Neural cell (in vitro differentiated cells): ENCODE measurements around the gene CCDC148. TPM values are rescaled to one million over a fixed set of nuclear protein-coding genes. Genes with fewer than 3 reads are reported as not detected.

ENCODE experiments used
- H2AFZ ChIP-seq: fragments of 200-600, 300-800 bp; sonication (generic), shearing (Covaris generic); 2 replicates; pipeline ENCODE4 v1.6.0; 2014; ENCODE audit warnings: low read depth, mild to moderate bottlenecking, antibody characterized with exemption, low read length, moderate library complexity
- H3F3A ChIP-seq: fragments of 200-600 bp; shearing (Covaris generic); 2 replicates; pipeline ENCODE4 v1.6.1; 2016; ENCODE audit warnings: mild to moderate bottlenecking, moderate library complexity, mixed read lengths, antibody characterized with exemption, low read length; ENCODE audit not compliant: insufficient read depth, poor library complexity, severe bottlenecking
- H3K27ac ChIP-seq: fragments of 200-600, 300-800 bp; sonication (generic), shearing (Covaris generic); 2 replicates; pipeline ENCODE4 v1.5.1; 2014; ENCODE audit warnings: mild to moderate bottlenecking, low read length, moderate library complexity
- H3K27me3 ChIP-seq: fragments of 300-800, 200-600 bp; sonication (generic), shearing (Covaris generic); 2 replicates; pipeline ENCODE4 v1.6.0; 2014; ENCODE audit warnings: mild to moderate bottlenecking, low read depth, low read length, moderate library complexity; ENCODE audit not compliant: insufficient read depth
- H3K36me3 ChIP-seq: fragments of 300-800, 200-600 bp; sonication (generic), shearing (Covaris generic); 2 replicates; pipeline ENCODE4 v1.5.1; 2014; ENCODE audit warnings: mild to moderate bottlenecking, antibody characterized with exemption, low read length, moderate library complexity; ENCODE audit not compliant: insufficient read depth
- H3K4me2 ChIP-seq: fragments of 300-800, 200-600 bp; sonication (generic), shearing (Covaris generic); 2 replicates; pipeline ENCODE4 v1.6.0; 2014; ENCODE audit warnings: mild to moderate bottlenecking, low read length
- H3K4me3 ChIP-seq: fragments of 300-800, 200-600 bp; sonication (generic), shearing (Covaris generic); 2 replicates; pipeline ENCODE4 v1.5.1; 2014; ENCODE audit warnings: mild to moderate bottlenecking, low read length, moderate library complexity
- H3K79me2 ChIP-seq: fragments of 200-600 bp; shearing (Covaris generic); replicated peaks from 2 replicates; pipeline ENCODE4 v1.6.0; 2014; ENCODE audit warnings: mild to moderate bottlenecking, low read length, moderate library complexity; ENCODE audit not compliant: insufficient read depth
- H3K9ac ChIP-seq: fragments of 300-800, 200-600 bp; sonication (generic), shearing (Covaris generic); 2 replicates; pipeline ENCODE4 v1.6.1; 2016; ENCODE audit warnings: mild to moderate bottlenecking, low read length, mixed read lengths
- H3K9me2 ChIP-seq: fragments of 200-600 bp; shearing (Covaris generic); 2 replicates; pipeline ENCODE4 v1.6.1; 2016; ENCODE audit warnings: mild to moderate bottlenecking, low read length, mixed read lengths; ENCODE audit not compliant: insufficient read depth
- H3K9me3 ChIP-seq: fragments of 200-600, 300-800 bp; sonication (generic), shearing (Covaris generic); 2 replicates; pipeline ENCODE4 v1.6.1; 2016; ENCODE audit warnings: mild to moderate bottlenecking, mixed run types, low read length, moderate library complexity, mixed read lengths
- H4K20me1 ChIP-seq: fragments of 200-600 bp; shearing (Covaris generic); 2 replicates; pipeline ENCODE4 v1.6.1; 2016; ENCODE audit warnings: mild to moderate bottlenecking, mixed run types; ENCODE audit not compliant: insufficient read depth
- EP300 ChIP-seq: fragments of 450-650 bp; conservative IDR thresholded peaks from 2 replicates; pipeline ENCODE4 v1.6.1; 2014; ENCODE audit warnings: antibody characterized with exemption, mild to moderate bottlenecking, moderate library complexity; ENCODE audit not compliant: poor library complexity, severe bottlenecking
- EZH2 ChIP-seq: fragments of 200-600, 300-800 bp; shearing (Covaris generic), sonication (generic); IDR thresholded peaks from 2 replicates; pipeline ENCODE4 v1.6.1; 2014; ENCODE audit warnings: antibody characterized with exemption, low read length, borderline replicate concordance, mild to moderate bottlenecking; ENCODE audit not compliant: insufficient read depth, poor library complexity, severe bottlenecking
- MXI1 ChIP-seq: fragments of 450-650 bp; conservative IDR thresholded peaks from 2 replicates; pipeline ENCODE4 v1.6.1; 2014; ENCODE audit warnings: antibody characterized with exemption, mild to moderate bottlenecking; ENCODE audit not compliant: poor library complexity, severe bottlenecking
- POLR2AphosphoS5 ChIP-seq: IDR thresholded peaks from 2 replicates; pipeline ENCODE4 v1.6.1; 2012
- RAD21 ChIP-seq: fragments of 450-650 bp; conservative IDR thresholded peaks from 2 replicates; pipeline ENCODE4 v1.6.1; 2014; ENCODE audit warnings: antibody characterized with exemption, mild to moderate bottlenecking, moderate library complexity
- SMC3 ChIP-seq: fragments of 450-650 bp; conservative IDR thresholded peaks from 2 replicates; pipeline ENCODE4 v1.6.1; 2014; ENCODE audit warnings: antibody characterized with exemption, mild to moderate bottlenecking, moderate library complexity; ENCODE audit not compliant: poor library complexity
- TAF1 ChIP-seq: IDR thresholded peaks from 2 replicates; pipeline ENCODE4 v1.6.1; 2012; ENCODE audit warnings: low read depth
- polyA plus RNA-seq: library from polyadenylated mRNA; depleted of rRNA; stranded (reverse); fragments of >200 nt; gene quantifications from 2 replicates; pipeline ENCODE4 v1.2.3, GENCODE V29; 2014
- TF ChIP-seq, protein P1 (sequence below): fragments of 450-650 bp; IDR thresholded peaks from 2 replicates; pipeline ENCODE4 v1.5.1; 2014; ENCODE audit warnings: antibody characterized with exemption, mild to moderate bottlenecking, moderate library complexity; ENCODE audit not compliant: poor library complexity, severe bottlenecking
- TF ChIP-seq, protein P2 (sequence below): IDR thresholded peaks from 2 replicates; pipeline ENCODE4 v1.6.1; 2012; ENCODE audit warnings: borderline replicate concordance

Gene CCDC148
- polyA plus RNA-seq, 1 donor from 2014 or later: 1.8 TPM

DNA sequence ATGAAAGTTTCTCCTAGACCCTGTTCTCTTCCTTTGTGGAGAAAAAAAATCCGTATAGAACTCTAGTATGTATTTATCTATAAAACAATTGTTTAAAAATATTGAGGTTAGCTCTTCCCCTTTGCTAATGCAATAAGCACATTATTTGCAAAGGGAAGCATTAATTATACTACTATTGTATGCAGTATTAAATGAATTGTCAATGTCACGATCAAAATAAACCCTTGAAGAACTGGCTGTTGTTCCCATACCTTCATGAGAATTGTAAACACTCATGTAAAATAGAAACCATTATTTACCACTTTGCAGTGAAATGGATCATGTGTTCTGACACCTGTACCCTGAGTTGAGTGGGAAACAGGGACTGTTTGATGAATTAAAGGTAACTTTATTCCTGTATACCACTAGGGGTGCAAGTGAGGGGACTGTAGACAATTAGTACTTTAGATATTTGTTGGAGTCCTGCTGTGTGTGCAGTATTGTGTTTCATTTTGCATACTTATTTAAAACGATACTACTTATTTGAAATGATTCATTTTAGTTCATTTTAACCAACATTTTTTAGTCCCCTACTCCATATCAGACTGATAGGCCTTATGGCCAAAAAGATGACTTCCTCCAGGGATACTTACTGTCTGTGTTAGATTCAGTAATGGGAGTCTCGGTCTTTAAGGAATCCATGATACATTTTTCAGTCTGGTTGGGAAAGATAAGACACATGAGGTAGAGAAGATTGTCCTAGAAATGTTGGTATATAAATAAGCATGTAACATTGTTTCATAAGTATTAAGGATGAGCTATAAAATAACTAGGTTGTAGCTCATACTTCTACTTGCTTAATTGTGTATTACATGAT is 8.1 kb upstream of the CCDC148 start:
- Histone ChIP-seq H3K9ac (no peak overlapping the region), H3K27ac (no peak overlapping the region), H4K20me1 (no peaks in the 10 kb centered on the region), H3K79me2 (peaks cover 39% of the 10 kb centered on the region), H3K4me3 (no peak overlapping the region), H3F3A (no peaks in the 10 kb centered on the region), H3K36me3 (no peaks in the 10 kb centered on the region), H2AFZ (no peak overlapping the region), H3K9me2 (no peaks in the 10 kb centered on the region), H3K9me3 (no peaks in the 10 kb centered on the region), H3K4me2 (no peak overlapping the region), H3K27me3 (no peaks in the 10 kb centered on the region)
- TF ChIP-seq, protein P1, sequence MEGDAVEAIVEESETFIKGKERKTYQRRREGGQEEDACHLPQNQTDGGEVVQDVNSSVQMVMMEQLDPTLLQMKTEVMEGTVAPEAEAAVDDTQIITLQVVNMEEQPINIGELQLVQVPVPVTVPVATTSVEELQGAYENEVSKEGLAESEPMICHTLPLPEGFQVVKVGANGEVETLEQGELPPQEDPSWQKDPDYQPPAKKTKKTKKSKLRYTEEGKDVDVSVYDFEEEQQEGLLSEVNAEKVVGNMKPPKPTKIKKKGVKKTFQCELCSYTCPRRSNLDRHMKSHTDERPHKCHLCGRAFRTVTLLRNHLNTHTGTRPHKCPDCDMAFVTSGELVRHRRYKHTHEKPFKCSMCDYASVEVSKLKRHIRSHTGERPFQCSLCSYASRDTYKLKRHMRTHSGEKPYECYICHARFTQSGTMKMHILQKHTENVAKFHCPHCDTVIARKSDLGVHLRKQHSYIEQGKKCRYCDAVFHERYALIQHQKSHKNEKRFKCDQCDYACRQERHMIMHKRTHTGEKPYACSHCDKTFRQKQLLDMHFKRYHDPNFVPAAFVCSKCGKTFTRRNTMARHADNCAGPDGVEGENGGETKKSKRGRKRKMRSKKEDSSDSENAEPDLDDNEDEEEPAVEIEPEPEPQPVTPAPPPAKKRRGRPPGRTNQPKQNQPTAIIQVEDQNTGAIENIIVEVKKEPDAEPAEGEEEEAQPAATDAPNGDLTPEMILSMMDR: peak; percentile 52
- no peak for TF ChIP-seq POLR2AphosphoS5

DNA sequence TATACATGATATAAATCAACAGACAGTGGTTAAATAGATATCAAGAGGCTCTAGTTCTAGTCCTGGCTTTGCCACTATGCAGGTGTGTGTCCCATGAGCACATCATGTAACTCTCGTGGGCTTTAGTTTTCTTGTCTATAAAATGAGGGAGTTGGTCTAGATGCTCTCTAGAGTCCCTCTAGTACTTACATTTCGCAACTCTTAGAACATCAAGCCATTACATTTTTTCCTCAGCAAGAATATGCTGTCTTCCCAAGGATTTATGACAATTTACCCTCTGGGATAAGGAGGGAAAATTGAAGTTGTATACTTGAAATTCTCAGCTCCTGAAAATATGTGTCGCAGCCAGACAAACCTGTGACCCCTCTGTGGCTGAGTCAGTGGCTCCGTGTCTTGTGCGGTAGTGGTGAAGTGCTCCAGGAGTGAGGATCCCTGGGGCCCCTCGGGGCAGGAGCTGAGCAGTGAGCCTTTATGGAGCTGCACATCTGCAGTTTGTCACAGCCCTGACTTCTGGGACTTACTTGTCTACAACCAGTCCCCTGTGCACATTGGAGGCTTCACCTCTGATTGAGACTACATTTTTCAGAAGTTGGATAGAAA is 7.0 kb upstream of the CCDC148 start:
- Histone ChIP-seq H4K20me1 (no peaks in the 10 kb centered on the region), H3K27ac (no peak overlapping the region), H3K36me3 (no peaks in the 10 kb centered on the region), H3K9me2 (no peaks in the 10 kb centered on the region), H3K9ac (no peak overlapping the region), H3K4me2 (no peak overlapping the region), H2AFZ (no peak overlapping the region), H3K9me3 (no peaks in the 10 kb centered on the region), H3F3A (no peaks in the 10 kb centered on the region), H3K27me3 (no peaks in the 10 kb centered on the region), H3K79me2 (peaks cover 39% of the 10 kb centered on the region), H3K4me3 (no peak overlapping the region)
- TF ChIP-seq TAF1: no peak
- no peak for TF ChIP-seq RAD21
- TF ChIP-seq, protein P1: no peak
- TF ChIP-seq POLR2AphosphoS5: no peak
- TF ChIP-seq MXI1: no peak
- TF ChIP-seq, protein P2, sequence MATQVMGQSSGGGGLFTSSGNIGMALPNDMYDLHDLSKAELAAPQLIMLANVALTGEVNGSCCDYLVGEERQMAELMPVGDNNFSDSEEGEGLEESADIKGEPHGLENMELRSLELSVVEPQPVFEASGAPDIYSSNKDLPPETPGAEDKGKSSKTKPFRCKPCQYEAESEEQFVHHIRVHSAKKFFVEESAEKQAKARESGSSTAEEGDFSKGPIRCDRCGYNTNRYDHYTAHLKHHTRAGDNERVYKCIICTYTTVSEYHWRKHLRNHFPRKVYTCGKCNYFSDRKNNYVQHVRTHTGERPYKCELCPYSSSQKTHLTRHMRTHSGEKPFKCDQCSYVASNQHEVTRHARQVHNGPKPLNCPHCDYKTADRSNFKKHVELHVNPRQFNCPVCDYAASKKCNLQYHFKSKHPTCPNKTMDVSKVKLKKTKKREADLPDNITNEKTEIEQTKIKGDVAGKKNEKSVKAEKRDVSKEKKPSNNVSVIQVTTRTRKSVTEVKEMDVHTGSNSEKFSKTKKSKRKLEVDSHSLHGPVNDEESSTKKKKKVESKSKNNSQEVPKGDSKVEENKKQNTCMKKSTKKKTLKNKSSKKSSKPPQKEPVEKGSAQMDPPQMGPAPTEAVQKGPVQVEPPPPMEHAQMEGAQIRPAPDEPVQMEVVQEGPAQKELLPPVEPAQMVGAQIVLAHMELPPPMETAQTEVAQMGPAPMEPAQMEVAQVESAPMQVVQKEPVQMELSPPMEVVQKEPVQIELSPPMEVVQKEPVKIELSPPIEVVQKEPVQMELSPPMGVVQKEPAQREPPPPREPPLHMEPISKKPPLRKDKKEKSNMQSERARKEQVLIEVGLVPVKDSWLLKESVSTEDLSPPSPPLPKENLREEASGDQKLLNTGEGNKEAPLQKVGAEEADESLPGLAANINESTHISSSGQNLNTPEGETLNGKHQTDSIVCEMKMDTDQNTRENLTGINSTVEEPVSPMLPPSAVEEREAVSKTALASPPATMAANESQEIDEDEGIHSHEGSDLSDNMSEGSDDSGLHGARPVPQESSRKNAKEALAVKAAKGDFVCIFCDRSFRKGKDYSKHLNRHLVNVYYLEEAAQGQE: no peak
- no peak for TF ChIP-seq EZH2
- TF ChIP-seq EP300: no peak
- TF ChIP-seq SMC3: no peak
